ENCODE data around the gene IQCF5. TPM values are rescaled to one million over a fixed set of nuclear protein-coding genes. Genes with fewer than 3 reads are reported as not detected.

IQCF5 gene
- total and polyA plus RNA-seq, 7 donors = not detected

DNA sequence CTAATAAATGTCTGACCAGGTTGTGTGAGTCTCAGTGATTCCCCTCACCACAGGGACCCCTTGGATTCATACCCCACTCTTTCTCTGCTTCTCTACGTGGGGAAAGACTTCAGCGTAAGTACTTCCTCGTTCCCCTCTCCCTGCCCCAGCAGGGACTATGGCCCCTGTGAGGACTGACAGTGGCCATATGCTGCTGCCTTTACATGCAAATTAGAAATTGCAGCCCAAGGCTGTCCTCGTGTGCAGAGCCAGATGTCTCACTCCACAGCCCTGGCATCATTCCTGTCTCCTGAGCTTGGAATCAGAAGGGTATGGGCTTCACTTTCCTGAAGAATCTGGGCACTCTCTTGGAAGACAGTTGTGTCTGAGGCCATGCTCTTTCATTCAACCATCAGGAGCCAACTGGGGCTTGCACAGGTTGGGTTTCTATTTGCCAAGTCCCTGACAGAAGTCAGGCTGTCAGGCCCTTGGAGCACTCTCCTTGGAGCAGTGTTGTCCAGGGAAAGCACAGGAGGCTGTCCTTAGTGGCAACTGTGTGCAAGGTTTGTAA lies 44.5 kb downstream of the IQCF5 start:
- ATAC-seq (no peak), DNase-seq (no peak)
- Histone ChIP-seq H3K27me3 (ENCODE audit: insufficient read depth in 3 of 3, low read length in 2 of 3) (no peaks in the 10 kb centered on the region), H3K27ac (no peak overlapping the region), H3K9me3 (peaks cover 4% of the 10 kb centered on the region), H3K36me3 (ENCODE audit: insufficient read depth in 1 of 2, low read depth in 1 of 2) (no peaks in the 10 kb centered on the region), H3K4me1 (no peaks in the 10 kb centered on the region), H3K4me3 (no peak overlapping the region)
- TF ChIP-seq, protein P1, sequence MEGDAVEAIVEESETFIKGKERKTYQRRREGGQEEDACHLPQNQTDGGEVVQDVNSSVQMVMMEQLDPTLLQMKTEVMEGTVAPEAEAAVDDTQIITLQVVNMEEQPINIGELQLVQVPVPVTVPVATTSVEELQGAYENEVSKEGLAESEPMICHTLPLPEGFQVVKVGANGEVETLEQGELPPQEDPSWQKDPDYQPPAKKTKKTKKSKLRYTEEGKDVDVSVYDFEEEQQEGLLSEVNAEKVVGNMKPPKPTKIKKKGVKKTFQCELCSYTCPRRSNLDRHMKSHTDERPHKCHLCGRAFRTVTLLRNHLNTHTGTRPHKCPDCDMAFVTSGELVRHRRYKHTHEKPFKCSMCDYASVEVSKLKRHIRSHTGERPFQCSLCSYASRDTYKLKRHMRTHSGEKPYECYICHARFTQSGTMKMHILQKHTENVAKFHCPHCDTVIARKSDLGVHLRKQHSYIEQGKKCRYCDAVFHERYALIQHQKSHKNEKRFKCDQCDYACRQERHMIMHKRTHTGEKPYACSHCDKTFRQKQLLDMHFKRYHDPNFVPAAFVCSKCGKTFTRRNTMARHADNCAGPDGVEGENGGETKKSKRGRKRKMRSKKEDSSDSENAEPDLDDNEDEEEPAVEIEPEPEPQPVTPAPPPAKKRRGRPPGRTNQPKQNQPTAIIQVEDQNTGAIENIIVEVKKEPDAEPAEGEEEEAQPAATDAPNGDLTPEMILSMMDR (IDR thresholded peaks at IDR 0.05) = no peak
- intact Hi-C loops (cut with DNase I) = no loop called here
- WGBS, 3 donors = 36 to 38% (median 37%) methylated on average over 4 of the region's 4 CpGs

DNA sequence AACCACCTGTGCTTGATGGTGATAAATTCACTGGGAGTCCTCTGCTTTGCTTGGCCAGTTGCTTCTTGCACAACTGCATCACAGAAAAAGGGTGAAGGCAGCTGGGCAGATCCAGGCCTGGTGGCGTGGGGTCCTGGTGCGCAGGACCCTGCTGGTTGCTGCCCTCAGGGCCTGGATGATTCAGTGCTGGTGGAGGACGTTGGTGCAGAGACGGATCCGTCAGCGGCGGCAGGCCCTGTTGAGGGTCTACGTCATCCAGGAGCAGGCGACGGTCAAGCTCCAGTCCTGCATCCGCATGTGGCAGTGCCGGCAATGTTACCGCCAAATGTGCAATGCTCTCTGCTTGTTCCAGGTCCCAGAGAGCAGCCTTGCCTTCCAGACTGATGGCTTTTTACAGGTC lies 45.1 kb downstream of the IQCF5 start:
- H3K36me3 ChIP-seq (ENCODE audit: insufficient read depth in 1 of 2, low read depth in 1 of 2) = no peaks in the 10 kb centered on the region
- H3K9me3 ChIP-seq = peaks cover 4% of the 10 kb centered on the region
- ATAC-seq (no peak), DNase-seq (no peak)
- no peaks in the 10 kb centered on the region for H3K27me3 ChIP-seq (ENCODE audit: insufficient read depth in 3 of 3, low read length in 2 of 3)
- H3K4me1 ChIP-seq = no peaks in the 10 kb centered on the region
- TF ChIP-seq, protein P1 (IDR thresholded peaks at IDR 0.05) = no peak
- WGBS, 3 donors = 89 to 94% (median 92%) methylated on average over 13 of the region's 13 CpGs
- no peak overlapping the region for H3K4me3 ChIP-seq
- intact Hi-C loops (cut with DNase I) = no loop called here
- no peak overlapping the region for H3K27ac ChIP-seq

DNA sequence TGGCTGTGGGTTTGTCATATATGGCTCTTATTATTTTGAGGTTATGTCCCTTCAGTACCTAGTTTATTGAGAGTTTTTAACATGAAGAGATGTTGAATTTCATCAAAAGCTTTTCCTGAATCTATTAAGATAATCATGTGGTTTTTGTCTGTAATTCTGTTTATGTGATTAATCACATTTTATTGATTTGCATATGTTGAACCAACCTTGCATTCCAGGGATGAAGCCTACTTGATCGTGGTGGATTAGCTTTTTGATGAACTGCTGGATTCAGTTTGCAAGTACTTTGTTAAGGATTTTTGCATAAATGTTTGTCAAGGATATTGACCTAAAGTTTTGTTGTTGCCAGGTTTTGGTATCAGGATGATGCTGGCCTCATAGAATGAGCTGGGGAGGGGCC lies 47.1 kb downstream of the IQCF5 start:
- peaks cover 4% of the 10 kb centered on the region for H3K9me3 ChIP-seq
- 63 to 90% (median 74%) methylated on average over 1 of the region's 1 CpG for WGBS, 3 donors

More for the DNA sequence above, 47.1 kb downstream of the IQCF5 start:
- Histone ChIP-seq H3K4me3 (no peak overlapping the region), H3K27ac (no peak overlapping the region), H3K27me3 (ENCODE audit: insufficient read depth in 3 of 3, low read length in 2 of 3) (peaks cover 0 to 1% (median 0%) of the 10 kb centered on the region in 3 donors), H3K4me1 (no peaks in the 10 kb centered on the region), H3K36me3 (ENCODE audit: insufficient read depth in 1 of 2, low read depth in 1 of 2) (no peaks in the 10 kb centered on the region)
- TF ChIP-seq, protein P1 (IDR thresholded peaks at IDR 0.05) = no peak
- ATAC-seq = no peak
- intact Hi-C loops (cut with DNase I) = no loop called here
- no peak for DNase-seq

Other genes with a start within 250 kb of the IQCF5 start
- 10 to 100 TPM; 16.8 to 29.6 (median 21.9) TPM for gene TEX264, start 204.3 kb downstream of the IQCF5 start, total RNA-seq
- 10 to 100 TPM; 60.9 to 71.5 (median 66.2) TPM for gene TEX264, start 204.3 kb downstream of the IQCF5 start, polyA plus RNA-seq
- gene GRM2, start 168.5 kb downstream of the IQCF5 start, total RNA-seq = under 1 TPM; 0.15 to 0.58 (median 0.42) TPM
- under 1 TPM; 0.09 to 0.13 (median 0.11) TPM for gene GRM2, start 168.5 kb downstream of the IQCF5 start, polyA plus RNA-seq
- not detected for gene IQCF6, start 96.4 kb downstream of the IQCF5 start, total RNA-seq
- gene IQCF6, start 96.4 kb downstream of the IQCF5 start, polyA plus RNA-seq = not detected
- gene IQCF2, start 14.0 kb downstream of the IQCF5 start, total RNA-seq = not detected
- not detected for gene IQCF2, start 14.0 kb downstream of the IQCF5 start, polyA plus RNA-seq
- gene IQCF1, start 27.8 kb upstream of the IQCF5 start, total RNA-seq = not detected
- gene IQCF1, start 27.8 kb upstream of the IQCF5 start, polyA plus RNA-seq = not detected
- 10 to 100 TPM; 19.9 to 28.2 (median 26.3) TPM for gene RRP9, start 66.3 kb upstream of the IQCF5 start, total RNA-seq
- 10 to 100 TPM; 32.6 to 61.4 (median 36.9) TPM for gene RRP9, start 66.3 kb upstream of the IQCF5 start, polyA plus RNA-seq
- 10 to 100 TPM in 3 of 4 donors, 1 to 10 TPM in 1; 10.0 to 15.8 (median 13.1) TPM for gene PARP3, start 66.8 kb upstream of the IQCF5 start, total RNA-seq
- 10 to 100 TPM in 1 of 3 donors, 1 to 10 TPM in 2; 5.2 to 11.3 (median 9.9) TPM for gene PARP3, start 66.8 kb upstream of the IQCF5 start, polyA plus RNA-seq
- under 1 TPM; 0.16 to 0.65 (median 0.32) TPM for gene GPR62, start 79.8 kb upstream of the IQCF5 start, total RNA-seq
- under 1 TPM; 0.04 to 0.93 (median 0.07) TPM for gene GPR62, start 79.8 kb upstream of the IQCF5 start, polyA plus RNA-seq
- 100 to 1,000 TPM; 117 to 161 (median 126) TPM for gene PCBP4, start 91.9 kb upstream of the IQCF5 start, total RNA-seq
- 100 to 1,000 TPM in 1 of 3 donors, 10 to 100 TPM in 2; 36.0 to 133 (median 60.7) TPM for gene PCBP4, start 91.9 kb upstream of the IQCF5 start, polyA plus RNA-seq
- gene ABHD14B, start 98.4 kb upstream of the IQCF5 start, total RNA-seq = 10 to 100 TPM in 3 of 4 donors, 1 to 10 TPM in 1; 9.5 to 15.9 (median 15.5) TPM
- 10 to 100 TPM; 11.7 to 24.8 (median 12.3) TPM for gene ABHD14B, start 98.4 kb upstream of the IQCF5 start, polyA plus RNA-seq
- gene ABHD14A, start 99.5 kb upstream of the IQCF5 start, total RNA-seq = 10 to 100 TPM; 11.2 to 22.9 (median 15.4) TPM
- 10 to 100 TPM; 26.4 to 40.6 (median 29.1) TPM for gene ABHD14A, start 99.5 kb upstream of the IQCF5 start, polyA plus RNA-seq
- gene ACY1, start 107.9 kb upstream of the IQCF5 start, total RNA-seq = 10 to 100 TPM; 29.4 to 56.5 (median 38.5) TPM
- 10 to 100 TPM; 19.9 to 59.3 (median 25.8) TPM for gene ACY1, start 107.9 kb upstream of the IQCF5 start, polyA plus RNA-seq
- gene RPL29, start 120.3 kb upstream of the IQCF5 start, total RNA-seq = 1,000 to 10,000 TPM; 1,113 to 1,294 (median 1,226) TPM
- gene RPL29, start 120.3 kb upstream of the IQCF5 start, polyA plus RNA-seq = 1,000 to 10,000 TPM; 2,395 to 2,767 (median 2,598) TPM
- gene DUSP7, start 181.0 kb upstream of the IQCF5 start, total RNA-seq = 10 to 100 TPM in 3 of 4 donors, 1 to 10 TPM in 1; 9.7 to 31.9 (median 17.1) TPM
- 10 to 100 TPM in 2 of 3 donors, 1 to 10 TPM in 1; 7.4 to 27.6 (median 15.7) TPM for gene DUSP7, start 181.0 kb upstream of the IQCF5 start, polyA plus RNA-seq

Measured in psoas muscle (tissue), 8 donors.